OCI-LY3 (cell line): ENCODE results near the gene TPRA1.

ENCODE experiments used
- H2AFZ ChIP-seq: fragments of 200-600, 300-600 bp; shearing (Covaris generic); 2 replicates; pipeline ENCODE4 v1.6.0; 2014; ENCODE audit warnings: antibody characterized with exemption, low read depth, low read length
- H3K27ac ChIP-seq: fragments of 200-600, 300-600 bp; sonication (generic); 2 replicates; pipeline ENCODE4 v1.5.1; 2014; ENCODE audit warnings: mild to moderate bottlenecking, low read length, moderate library complexity, mixed read lengths
- H3K27me3 ChIP-seq: fragments of 200-600, 300-600 bp; sonication (generic); 2 replicates; pipeline ENCODE4 v1.6.1; 2014; ENCODE audit warnings: low read depth, low read length, mixed read lengths
- H3K36me3 ChIP-seq: fragments of 200-600, 300-600 bp; sonication (generic); replicated peaks from 2 replicates; pipeline ENCODE3; 2014; ENCODE audit warnings: low read depth, low read length, mixed read lengths
- H3K4me1 ChIP-seq: fragments of 300-600, 200-600 bp; sonication (generic); 2 replicates; pipeline ENCODE4 v1.6.1; 2014; ENCODE audit warnings: low read length, mixed read lengths
- H3K4me2 ChIP-seq: fragments of 200-600, 300-600 bp; sonication (generic); 2 replicates; pipeline ENCODE4 v1.6.1; 2014; ENCODE audit warnings: low read length, mixed read lengths
- H3K4me3 ChIP-seq: fragments of 300-600, 200-600 bp; sonication (generic); 2 replicates; pipeline ENCODE4 v1.5.1; 2014; ENCODE audit warnings: antibody characterized with exemption, mild to moderate bottlenecking, low read length, moderate library complexity
- H3K79me2 ChIP-seq: fragments of 300-600, 200-600 bp; shearing (Covaris generic); 2 replicates; pipeline ENCODE4 v1.6.1; 2014; ENCODE audit warnings: mild to moderate bottlenecking, low read length, mixed read lengths
- H3K9ac ChIP-seq: fragments of 300-600, 200-600 bp; shearing (Covaris generic); 2 replicates; pipeline ENCODE4 v1.6.0; 2014; ENCODE audit warnings: mild to moderate bottlenecking, low read length, moderate library complexity
- H3K9me3 ChIP-seq: fragments of 200-600, 300-600 bp; shearing (Covaris generic); 2 replicates; pipeline ENCODE4 v1.6.1; 2014; ENCODE audit warnings: low read length, mixed read lengths; ENCODE audit not compliant: insufficient read depth
- H4K20me1 ChIP-seq: fragments of 200-600, 300-600 bp; sonication (generic); 2 replicates; pipeline ENCODE4 v1.6.1; 2016; ENCODE audit warnings: low read length, mixed read lengths; ENCODE audit not compliant: insufficient read depth
- CTCF ChIP-seq: fragments of 200-600, 300-600 bp; sonication (generic); IDR thresholded peaks from 2 replicates; pipeline ENCODE4 v1.5.1; 2014; ENCODE audit warnings: antibody characterized with exemption, low read length, low read depth
- EZH2phosphoT487 ChIP-seq: fragments of 200-600 bp; shearing (Covaris generic); IDR thresholded peaks from 2 replicates; pipeline ENCODE4 v1.6.1; 2018; ENCODE audit warnings: antibody characterized with exemption, mixed run types, low read depth

TPRA1 gene

DNA sequence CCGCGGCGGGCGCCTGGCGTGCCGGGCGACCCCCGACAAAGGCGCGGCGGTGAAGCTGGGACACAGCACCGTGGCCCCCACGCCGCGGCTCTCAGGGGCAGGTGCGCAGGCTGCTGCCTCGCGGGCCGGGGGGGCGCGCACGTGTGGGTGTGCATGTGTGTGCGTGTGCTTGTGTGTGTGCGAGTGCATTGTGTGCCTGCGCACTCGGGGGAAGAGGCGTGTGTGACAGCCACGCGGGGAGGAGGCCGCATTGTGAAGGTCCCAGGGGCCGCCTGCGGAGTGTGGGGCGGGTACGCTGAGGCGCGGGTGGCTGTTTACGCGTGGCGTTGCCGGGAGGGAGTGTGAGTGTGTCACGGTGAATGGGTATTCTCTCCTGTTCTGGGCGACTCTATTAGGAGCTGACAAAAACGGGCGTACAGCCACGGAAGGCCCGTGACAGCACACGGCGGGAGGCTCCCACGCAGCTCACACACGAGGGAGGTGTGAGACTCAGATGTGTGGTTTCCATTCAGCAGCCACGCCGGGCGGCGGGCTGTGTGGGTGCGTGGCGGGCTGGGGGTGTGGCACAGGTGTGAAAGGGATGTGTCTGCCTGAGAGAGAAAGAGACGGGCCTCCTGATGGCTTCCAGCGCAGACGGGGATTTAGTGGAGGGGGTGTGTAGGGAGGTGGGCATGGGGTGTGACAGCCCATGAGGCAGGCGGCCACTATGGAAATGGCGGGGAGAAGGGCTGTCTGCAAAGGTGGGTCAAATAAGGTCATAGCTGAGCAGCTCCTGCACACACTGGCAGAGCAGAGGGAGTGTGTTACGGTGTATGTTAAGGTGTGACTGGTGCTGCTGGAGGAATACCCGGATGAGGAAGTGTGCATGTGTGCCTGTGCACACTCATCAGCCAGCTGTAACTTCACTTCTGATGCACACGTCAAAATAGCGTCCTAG, 39.2 kb upstream of the TPRA1 start:
- Histone ChIP-seq H3K9me3 (no peaks in the 10 kb centered on the region), H2AFZ (peak overlapping the region; percentile 53; the same call in 1 of the 2 replicates), H3K4me2 (peak overlapping the region; percentile 68), H3K27me3 (0 out of 2 replicates have a peak, but pooled peaks cover 2% of the 10 kb centered on the region), H3K36me3 (no peaks in the 10 kb centered on the region), H3K79me2 (no peaks in the 10 kb centered on the region), H3K4me3 (peak overlapping the region; percentile 31; the same call in 1 of the 2 replicates), H3K9ac (no peak overlapping the region), H4K20me1 (no peaks in the 10 kb centered on the region), H3K27ac (no peak overlapping the region), H3K4me1 (peaks cover 8% of the 10 kb centered on the region)
- TF ChIP-seq CTCF, result no peak
- no peak for TF ChIP-seq EZH2phosphoT487

GRCh38 chr3:127628788-127629466, 38.4 kb upstream of the TPRA1 start, which contains the start of gene PODXL2:
Gene PODXL2 (plus strand): TSS chr3:127629185. CDS start chr3:127629220, 35 bp downstream.
- Histone ChIP-seq H3K27me3 (0 out of 2 replicates have a peak, but pooled peaks cover 2% of the 10 kb centered on the region), H3K4me3 (no peak within 1 kb of the TSS; the same call in 1 of the 2 replicates), H3K9me3 (no peaks in the 10 kb centered on the region), H3K79me2 (no peaks in the 10 kb centered on the region), H3K4me1 (peaks cover 8% of the 10 kb centered on the region), H3K9ac (no peak within 1 kb of the TSS), H4K20me1 (no peaks in the 10 kb centered on the region), H2AFZ (peak within 1 kb of the TSS; percentile 53; the same call in 1 of the 2 replicates), H3K36me3 (no peaks in the 10 kb centered on the region), H3K4me2 (peak within 1 kb of the TSS; percentile 68), H3K27ac (no peak within 1 kb of the TSS)
- TF ChIP-seq EZH2phosphoT487, result no peak

DNA sequence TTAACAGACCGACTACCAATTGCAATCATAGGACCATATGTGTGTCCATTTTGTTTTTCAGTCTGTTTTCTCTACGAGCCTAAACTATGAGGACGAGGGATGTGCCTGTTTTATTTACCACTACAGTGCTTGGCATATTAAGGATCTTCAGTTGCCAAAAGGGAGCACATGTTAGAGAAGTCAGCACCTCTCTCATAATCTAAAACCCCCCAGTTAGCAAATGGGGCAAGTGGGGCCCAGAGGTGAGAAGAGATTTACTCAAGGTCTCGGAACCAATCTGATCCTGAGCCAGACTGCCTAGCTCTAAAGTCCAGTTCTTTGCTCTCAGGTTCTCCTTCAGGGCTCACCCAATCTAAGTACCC, 37.9 kb upstream of the TPRA1 start:
- Histone ChIP-seq H3K4me3 (no peak overlapping the region), H3K9me3 (no peaks in the 10 kb centered on the region), H3K9ac (no peak overlapping the region), H2AFZ (no peak overlapping the region), H3K27me3 (0 out of 2 replicates have a peak, but pooled peaks cover 2% of the 10 kb centered on the region), H3K79me2 (no peaks in the 10 kb centered on the region), H4K20me1 (no peaks in the 10 kb centered on the region), H3K27ac (no peak overlapping the region), H3K4me2 (no peak overlapping the region), H3K36me3 (no peaks in the 10 kb centered on the region), H3K4me1 (peaks cover 8% of the 10 kb centered on the region)
- TF ChIP-seq EZH2phosphoT487 (no peak), CTCF (no peak)

- no peak overlapping the region for H3K4me2 ChIP-seq
- no peak for TF ChIP-seq CTCF
- TF ChIP-seq EZH2phosphoT487, result no peak
Measured at GRCh38 chr3:127625821-127626220, 35.3 kb upstream of the TPRA1 start.

More at GRCh38 chr3:127625821-127626220, 35.3 kb upstream of the TPRA1 start:
- Histone ChIP-seq H2AFZ (no peak overlapping the region), H3K9me3 (no peaks in the 10 kb centered on the region), H4K20me1 (no peaks in the 10 kb centered on the region), H3K79me2 (no peaks in the 10 kb centered on the region), H3K4me3 (no peak overlapping the region), H3K4me1 (peaks cover 8% of the 10 kb centered on the region), H3K27ac (no peak overlapping the region), H3K27me3 (no peaks in the 10 kb centered on the region), H3K9ac (no peak overlapping the region), H3K36me3 (peaks cover 19% of the 10 kb centered on the region)
